ENCODE measurements around the gene KCNQ5.

- TF ChIP-seq POLR2A (IDR thresholded peaks at IDR 0.05) (no peak), CTCF (IDR thresholded peaks at IDR 0.05) (no peak), POLR2AphosphoS5 (IDR thresholded peaks at IDR 0.05) (no peak), EP300 (IDR thresholded peaks at IDR 0.05) (no peak)
Observed at GRCh38 chr6:72760114-72760793, 138.4 kb downstream of the KCNQ5 start.

Data from suprapubic skin (tissue), 4 donors.